Measurements from ENCODE around the gene ZFAND3. TPM values are rescaled to one million over a fixed set of nuclear protein-coding genes. Genes with fewer than 3 reads are reported as not detected.

ZFAND3 gene
- total and polyA plus RNA-seq, 7 donors = 48.5 to 166 (median 141) TPM

DNA sequence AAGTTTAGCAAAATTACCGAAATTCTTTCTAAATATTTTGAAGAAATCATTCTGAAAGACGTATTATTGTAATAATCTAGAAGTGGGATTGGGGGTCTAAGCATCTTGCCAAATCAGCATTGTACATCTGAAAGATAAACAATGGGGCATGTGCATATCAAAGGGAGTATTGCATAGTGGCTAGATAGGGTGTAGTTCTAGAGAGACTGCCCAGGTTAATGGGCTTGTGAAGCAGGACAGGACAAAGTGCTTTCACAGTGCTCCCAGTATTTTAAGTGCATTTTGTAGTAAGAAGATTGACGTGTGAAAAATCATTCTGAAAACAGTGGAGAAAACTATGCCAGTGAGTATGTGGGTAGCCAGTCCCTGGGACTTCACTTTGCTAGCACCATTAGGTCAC is 236.8 kb downstream of the ZFAND3 start:
- WGBS, 3 donors = 80 to 87% (median 86%) methylated on average over 3 of the region's 3 CpGs
- Histone ChIP-seq H3K36me3 (ENCODE audit: insufficient read depth in 1 of 2, low read depth in 1 of 2) (peaks cover 0 to 4% of the 10 kb centered on the region in 2 donors), H3K27ac (no peak overlapping the region), H3K4me3 (no peak overlapping the region), H3K9me3 (no peaks in the 10 kb centered on the region), H3K4me1 (peaks cover 19% of the 10 kb centered on the region), H3K27me3 (ENCODE audit: insufficient read depth in 3 of 3, low read length in 2 of 3) (no peaks in the 10 kb centered on the region)
- TF ChIP-seq CTCF (IDR thresholded peaks at IDR 0.05) = no peak
- intact Hi-C loops (cut with DNase I) = no loop called here
- no peak for ATAC-seq
- DNase-seq = no peak

GRCh38 chr6:38057994-38058393 is 238.5 kb downstream of the ZFAND3 start:
- DNase-seq = no peak
- no peak for TF ChIP-seq CTCF (IDR thresholded peaks at IDR 0.05)
- ATAC-seq = peak; percentile 36 to 73 (median 66)
- no peaks in the 10 kb centered on the region for H3K9me3 ChIP-seq
- no peak overlapping the region for H3K27ac ChIP-seq
- peaks cover 7 to 21% of the 10 kb centered on the region in 2 donors for H3K36me3 ChIP-seq (ENCODE audit: insufficient read depth in 1 of 2, low read depth in 1 of 2)
- intact Hi-C loops (cut with DNase I) = no loop called here
- H3K4me1 ChIP-seq = peaks cover 19% of the 10 kb centered on the region
- H3K27me3 ChIP-seq (ENCODE audit: insufficient read depth in 3 of 3, low read length in 2 of 3) = no peaks in the 10 kb centered on the region
- H3K4me3 ChIP-seq = no peak overlapping the region

DNA sequence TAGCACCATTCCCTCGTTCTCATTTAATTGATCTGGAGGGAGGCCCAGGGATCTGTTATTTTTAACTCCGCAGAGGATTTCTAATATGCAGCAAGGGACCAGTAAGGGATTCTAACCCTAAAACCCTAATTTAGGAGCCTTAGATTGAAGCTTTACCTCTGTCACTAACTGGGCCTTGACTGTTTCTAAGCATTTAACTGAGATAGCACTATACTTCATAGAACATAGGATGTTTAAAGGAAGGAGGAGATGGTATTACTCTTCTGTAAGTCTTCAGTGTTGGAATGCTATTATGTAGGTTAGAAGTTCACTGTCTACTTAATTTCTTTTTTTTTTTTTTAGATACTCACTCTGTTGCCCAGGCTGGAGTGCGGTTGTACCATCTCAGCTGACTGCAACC is 242.5 kb downstream of the ZFAND3 start:
- TF ChIP-seq CTCF (IDR thresholded peaks at IDR 0.05) = no peak
- H3K36me3 ChIP-seq (ENCODE audit: insufficient read depth in 1 of 2, low read depth in 1 of 2) = peaks cover 7 to 38% of the 10 kb centered on the region in 2 donors
- H3K4me1 ChIP-seq = peaks cover 8% of the 10 kb centered on the region
- no peak overlapping the region for H3K27ac ChIP-seq
- ATAC-seq (no peak), DNase-seq (no peak)
- H3K4me3 ChIP-seq = no peak overlapping the region
- no peaks in the 10 kb centered on the region for H3K9me3 ChIP-seq
- intact Hi-C loops (cut with DNase I) = no loop called here
- 85 to 90% (median 87%) methylated on average over 3 of the region's 3 CpGs for WGBS, 3 donors
- H3K27me3 ChIP-seq (ENCODE audit: insufficient read depth in 3 of 3, low read length in 2 of 3) = no peaks in the 10 kb centered on the region

DNA sequence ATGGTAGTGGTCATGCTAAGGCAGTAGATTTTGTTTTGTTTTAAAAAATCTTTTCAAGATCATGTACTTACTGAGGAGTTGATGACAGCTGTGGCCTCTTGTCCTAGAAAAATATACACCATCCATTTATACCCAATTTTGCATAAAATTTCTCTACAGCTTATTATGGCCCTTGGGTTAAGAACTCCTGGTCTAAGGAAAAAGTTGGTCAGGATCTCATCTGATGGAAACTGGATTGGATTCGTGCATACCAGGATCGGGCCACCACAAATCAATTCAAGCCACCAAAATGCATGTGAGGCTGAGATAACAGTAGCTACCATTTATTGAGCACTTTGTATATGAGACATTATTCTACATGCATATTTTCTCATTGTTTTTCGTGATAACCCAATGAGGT is 244.4 kb downstream of the ZFAND3 start:
- intact Hi-C loops (cut with DNase I) = no loop called here
- Histone ChIP-seq H3K27me3 (ENCODE audit: insufficient read depth in 3 of 3, low read length in 2 of 3) (no peaks in the 10 kb centered on the region), H3K9me3 (no peaks in the 10 kb centered on the region), H3K36me3 (ENCODE audit: insufficient read depth in 1 of 2, low read depth in 1 of 2) (peaks cover 7 to 38% of the 10 kb centered on the region in 2 donors), H3K27ac (no peak overlapping the region), H3K4me3 (no peak overlapping the region), H3K4me1 (peaks cover 5% of the 10 kb centered on the region)
- no peak for TF ChIP-seq CTCF (IDR thresholded peaks at IDR 0.05)
- no peak for DNase-seq
- no peak for ATAC-seq
- WGBS, 3 donors = 98 to 99% (median 98%) methylated on average over 3 of the region's 3 CpGs

DNA sequence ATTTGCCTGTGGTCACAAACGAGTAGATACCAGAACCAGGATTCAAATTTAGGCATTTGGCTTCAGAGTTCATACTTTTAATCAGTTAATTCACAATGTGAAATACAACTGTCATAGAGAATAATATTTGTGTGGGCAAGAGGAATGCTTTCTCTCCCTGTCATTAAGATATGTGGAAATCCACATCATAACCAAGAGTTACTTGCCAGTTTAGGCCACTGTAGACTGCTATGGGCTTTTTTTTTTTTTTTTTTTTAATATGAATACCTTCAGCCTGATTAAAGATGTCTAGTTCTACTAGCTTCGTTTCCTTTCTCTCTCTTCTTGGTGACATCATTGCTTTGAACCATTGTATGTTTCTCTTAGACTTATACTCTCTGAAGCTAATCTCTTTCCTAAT is 244.9 kb downstream of the ZFAND3 start:
- no peak overlapping the region for H3K27ac ChIP-seq
- no peak for TF ChIP-seq CTCF (IDR thresholded peaks at IDR 0.05)
- no peaks in the 10 kb centered on the region for H3K9me3 ChIP-seq
- peaks cover 7 to 38% of the 10 kb centered on the region in 2 donors for H3K36me3 ChIP-seq (ENCODE audit: insufficient read depth in 1 of 2, low read depth in 1 of 2)
- peaks cover 10% of the 10 kb centered on the region for H3K4me1 ChIP-seq
- DNase-seq (no peak), ATAC-seq (no peak)
- no peak overlapping the region for H3K4me3 ChIP-seq
- H3K27me3 ChIP-seq (ENCODE audit: insufficient read depth in 3 of 3, low read length in 2 of 3) = no peaks in the 10 kb centered on the region
- 85 to 94% (median 87%) methylated on average over 2 of the region's 2 CpGs for WGBS, 3 donors
- intact Hi-C loops (cut with DNase I) = no loop called here
